ENCODE results near the gene FAIM2. TPM values are rescaled to one million over a fixed set of nuclear protein-coding genes. Genes with fewer than 3 reads are reported as not detected.

The FAIM2 gene
- total RNA-seq, 2 experiments from 2014 or later: 0.22 to 0.56 TPM

- Mint-ChIP-seq H3K4me3 (no peak overlapping the region), H3K27ac (no peak overlapping the region), H3K27me3 (no peaks in the 10 kb centered on the region), H3K36me3 (ENCODE audit: low read depth) (no peaks in the 10 kb centered on the region), H3K4me1 (ENCODE audit: low read depth) (peaks cover 2% of the 10 kb centered on the region), H3K9me3 (no peaks in the 10 kb centered on the region)
- intact Hi-C loops (cut with micrococcal nuclease): no loop called here
- ATAC-seq (no peak), DNase-seq (no peak)
- ChIA-PET CTCF (no interaction called here), POLR2A (no interaction called here)
- TF ChIP-seq CTCF (IDR thresholded peaks at IDR 0.05): no peak
These were observed 12.7 kb downstream of the FAIM2 start for GRCh38 chr12:49891012-49891411.

GRCh38 chr12:49890096-49890461 lies 13.6 kb downstream of the FAIM2 start:
- Mint-ChIP-seq H3K9me3 (no peaks in the 10 kb centered on the region), H3K27ac (no peak overlapping the region), H3K4me3 (no peak overlapping the region), H3K4me1 (ENCODE audit: low read depth) (peaks cover 2% of the 10 kb centered on the region), H3K27me3 (peaks cover 3% of the 10 kb centered on the region), H3K36me3 (ENCODE audit: low read depth) (no peaks in the 10 kb centered on the region)
- ChIA-PET POLR2A (interaction anchor here (0.9 kb wide), 1 partner anchor 11 kb away, joined by 4 read pairs; no protein-coding TSS in a partner anchor), CTCF (interaction anchor here (1.0 to 1.3 kb wide), 3 partner anchors 23 to 56 kb away, joined by 3 to 6 read pairs (median 3); no protein-coding TSS in a partner anchor)
- intact Hi-C loops (cut with micrococcal nuclease): no loop called here
- no peak for ATAC-seq
- no peak for DNase-seq
- TF ChIP-seq CTCF (IDR thresholded peaks at IDR 0.05): no peak

- H3K27ac Mint-ChIP-seq: no peak overlapping the region
- CTCF ChIA-PET: interaction anchor here (1.0 to 1.3 kb wide), 3 partner anchors 22 to 56 kb away, joined by 3 to 6 read pairs (median 3); no protein-coding TSS in a partner anchor
- POLR2A ChIA-PET: interaction anchor here (0.9 kb wide), 1 partner anchor 11 kb away, joined by 4 read pairs; no protein-coding TSS in a partner anchor
- peaks cover 3% of the 10 kb centered on the region for H3K27me3 Mint-ChIP-seq
- H3K4me1 Mint-ChIP-seq (ENCODE audit: low read depth): peaks cover 2% of the 10 kb centered on the region
- ATAC-seq (no peak), DNase-seq (no peak)
- no peaks in the 10 kb centered on the region for H3K36me3 Mint-ChIP-seq (ENCODE audit: low read depth)
- no peak overlapping the region for H3K4me3 Mint-ChIP-seq
- intact Hi-C loops (cut with micrococcal nuclease): no loop called here
- no peak for TF ChIP-seq CTCF (IDR thresholded peaks at IDR 0.05)
- no peaks in the 10 kb centered on the region for H3K9me3 Mint-ChIP-seq
These were observed 14.2 kb downstream of the FAIM2 start for GRCh38 chr12:49889361-49890095.

GRCh38 chr12:49888461-49889151 lies 15.1 kb downstream of the FAIM2 start:
- no peak for TF ChIP-seq CTCF (IDR thresholded peaks at IDR 0.05)
- H3K27me3 Mint-ChIP-seq: peaks cover 3% of the 10 kb centered on the region
- ATAC-seq: no peak
- intact Hi-C loops (cut with micrococcal nuclease): no loop called here
- no peak overlapping the region for H3K4me3 Mint-ChIP-seq
- POLR2A ChIA-PET: no interaction called here
- CTCF ChIA-PET: no interaction called here
- no peak overlapping the region for H3K27ac Mint-ChIP-seq
- H3K4me1 Mint-ChIP-seq (ENCODE audit: low read depth): no peaks in the 10 kb centered on the region
- no peaks in the 10 kb centered on the region for H3K36me3 Mint-ChIP-seq (ENCODE audit: low read depth)
- no peak for DNase-seq
- H3K9me3 Mint-ChIP-seq: no peaks in the 10 kb centered on the region

Data from activated CD8-positive, alpha-beta T cell treated with anti-CD3 and anti-CD28 coated beads for 36 hours (primary cell).